Tibial nerve (tissue), 4 donors: ENCODE results near the gene NF2.

Experiments
- EP300 ChIP-seq, 2 donors: sonication (generic); formaldehyde crosslinking; IDR thresholded peaks; one replicate each; pipeline ENCODE4 v1.6.1; 2017; ENCODE audit warnings: antibody characterized with exemption in 2 of 2, mild to moderate bottlenecking in 1 of 2
- POLR2A ChIP-seq, 2 donors: fragments of 450-650 bp; IDR thresholded peaks; one replicate each; pipeline ENCODE4 v1.6.1; 2017; ENCODE audit warnings: antibody characterized with exemption in 2 of 2, mild to moderate bottlenecking in 2 of 2, moderate library complexity in 2 of 2
- TF ChIP-seq, protein P1 (sequence below), 5 experiments: fragments of 200-600 bp in 3 of 5; fragments of 450-650 bp in 2 of 5; sonication (generic) in 3 of 5; IDR thresholded peaks; one replicate each; pipeline ENCODE4 v1.5.1; 2016 to 2019; ENCODE audit warnings: antibody characterized with exemption in 5 of 5, mild to moderate bottlenecking in 3 of 5, moderate library complexity in 2 of 5

DNA sequence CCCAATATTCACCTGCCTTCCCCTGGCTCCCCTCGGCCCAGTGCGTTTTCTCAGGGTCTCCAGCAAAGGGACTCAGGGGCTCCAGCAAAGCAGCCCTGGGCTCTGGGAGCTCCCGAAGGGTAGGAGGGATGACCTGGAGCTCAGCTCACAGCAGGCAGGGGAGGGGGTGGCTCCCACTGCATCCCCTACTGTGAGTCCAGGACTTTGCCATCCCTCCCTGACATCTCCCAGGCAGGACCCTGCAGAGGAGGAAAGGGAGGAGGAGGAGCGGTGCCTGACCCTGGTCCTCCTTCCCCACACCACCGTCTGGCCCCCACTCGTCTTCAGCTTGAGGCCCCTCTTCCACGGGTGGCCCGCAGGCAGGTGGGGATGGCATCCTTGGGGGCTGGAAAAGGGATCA, 121.4 kb downstream of the NF2 start:
- TF ChIP-seq, protein P1, sequence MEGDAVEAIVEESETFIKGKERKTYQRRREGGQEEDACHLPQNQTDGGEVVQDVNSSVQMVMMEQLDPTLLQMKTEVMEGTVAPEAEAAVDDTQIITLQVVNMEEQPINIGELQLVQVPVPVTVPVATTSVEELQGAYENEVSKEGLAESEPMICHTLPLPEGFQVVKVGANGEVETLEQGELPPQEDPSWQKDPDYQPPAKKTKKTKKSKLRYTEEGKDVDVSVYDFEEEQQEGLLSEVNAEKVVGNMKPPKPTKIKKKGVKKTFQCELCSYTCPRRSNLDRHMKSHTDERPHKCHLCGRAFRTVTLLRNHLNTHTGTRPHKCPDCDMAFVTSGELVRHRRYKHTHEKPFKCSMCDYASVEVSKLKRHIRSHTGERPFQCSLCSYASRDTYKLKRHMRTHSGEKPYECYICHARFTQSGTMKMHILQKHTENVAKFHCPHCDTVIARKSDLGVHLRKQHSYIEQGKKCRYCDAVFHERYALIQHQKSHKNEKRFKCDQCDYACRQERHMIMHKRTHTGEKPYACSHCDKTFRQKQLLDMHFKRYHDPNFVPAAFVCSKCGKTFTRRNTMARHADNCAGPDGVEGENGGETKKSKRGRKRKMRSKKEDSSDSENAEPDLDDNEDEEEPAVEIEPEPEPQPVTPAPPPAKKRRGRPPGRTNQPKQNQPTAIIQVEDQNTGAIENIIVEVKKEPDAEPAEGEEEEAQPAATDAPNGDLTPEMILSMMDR (IDR thresholded peaks at IDR 0.05): no peak
- TF ChIP-seq POLR2A (IDR thresholded peaks at IDR 0.05) (no peak), EP300 (IDR thresholded peaks at IDR 0.05) (no peak)
